Central memory CD8-positive, alpha-beta T cell (primary cell): ENCODE data around the gene TRIM44.

Source experiments
- ATAC-seq: fragments of 150-1000 bp; cut with Tn5 transposase; replicated peaks from 2 replicates; pipeline ENCODE4 v1.10.0; 2022; ENCODE audit warnings: mild to moderate bottlenecking, moderate FRiP score, moderate number of reproducible peaks; ENCODE audit not compliant: poor library complexity, severe bottlenecking; ENCODE audit errors: extremely low read depth
- DNase-seq, 2 donors: peaks; one replicate each; pipeline ENCODE4 v3.0.0; 2021; ENCODE audit warnings: low spot score in 2 of 2
- H3K27ac Mint-ChIP-seq: one replicate; pipeline ENCODE4 v1.8.0; 2022; ENCODE audit warnings: low read depth, mild to moderate bottlenecking, moderate library complexity, mixed read lengths
- H3K27me3 Mint-ChIP-seq: one replicate; pipeline ENCODE4 v1.8.0; 2022; ENCODE audit warnings: mixed read lengths
- H3K36me3 Mint-ChIP-seq: one replicate; pipeline ENCODE4 v1.8.0; 2022; ENCODE audit warnings: mild to moderate bottlenecking, moderate library complexity, mixed read lengths; ENCODE audit not compliant: insufficient read depth
- H3K4me1 Mint-ChIP-seq: one replicate; pipeline ENCODE4 v1.8.0; 2022; ENCODE audit warnings: mixed read lengths
- H3K4me3 Mint-ChIP-seq: one replicate; pipeline ENCODE4 v1.8.0; 2022; ENCODE audit warnings: mild to moderate bottlenecking, moderate library complexity, mixed read lengths
- H3K9me3 Mint-ChIP-seq: one replicate; pipeline ENCODE4 v1.8.0; 2022; ENCODE audit warnings: mixed read lengths

TRIM44 gene

DNA sequence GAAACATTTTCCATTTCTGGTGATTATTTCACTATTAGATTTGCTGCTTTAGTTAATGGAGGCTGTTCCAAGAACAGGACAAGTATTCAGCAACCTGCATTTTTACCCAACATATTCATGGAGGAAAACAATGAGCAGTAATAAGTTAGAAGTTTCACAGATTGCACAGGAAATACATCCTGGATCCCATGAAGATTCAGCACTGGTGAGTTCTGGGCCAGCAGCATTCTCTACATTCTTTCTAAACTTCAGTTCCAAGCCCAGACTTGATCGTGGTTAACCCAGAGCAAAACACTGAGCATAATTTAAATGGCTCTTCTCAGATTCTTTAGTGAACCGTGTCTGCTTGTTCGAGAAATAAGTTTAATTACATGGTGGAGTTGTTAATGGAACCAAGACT, 40.5 kb upstream of the TRIM44 start:
- Mint-ChIP-seq H3K36me3 (peaks cover 2% of the 10 kb centered on the region), H3K4me3 (no peak overlapping the region), H3K27me3 (peaks cover 78% of the 10 kb centered on the region), H3K27ac (no peak overlapping the region), H3K4me1 (peaks cover 4% of the 10 kb centered on the region), H3K9me3 (no peaks in the 10 kb centered on the region)
- ATAC-seq (no peak), DNase-seq (no peak)

DNA sequence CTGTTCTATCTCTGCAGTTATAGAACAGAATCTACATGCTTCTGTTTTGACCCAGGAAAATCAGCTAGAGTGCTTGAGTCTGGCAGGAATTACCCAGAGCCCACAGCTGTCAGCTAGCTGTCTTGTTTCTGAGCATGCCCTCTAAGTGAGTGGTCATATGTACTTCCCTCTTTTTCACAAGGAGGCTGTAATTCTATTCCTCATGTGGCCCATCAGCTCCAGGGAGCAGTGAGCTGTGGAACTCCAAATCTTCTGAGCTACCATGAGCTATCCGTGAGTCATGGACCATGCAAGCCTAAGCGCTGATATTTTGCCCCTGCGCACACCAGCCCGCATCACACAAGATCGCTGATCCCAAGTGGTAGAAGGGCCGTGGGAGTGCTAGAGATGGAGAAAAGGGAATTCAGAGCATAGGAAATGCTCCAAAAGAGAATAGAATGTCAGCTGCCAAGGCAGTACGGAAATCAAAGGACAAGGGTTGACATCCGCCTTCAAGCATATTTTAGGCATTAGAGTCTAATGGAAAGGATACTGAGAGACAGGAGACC, 38.9 kb upstream of the TRIM44 start:
- peaks cover 82% of the 10 kb centered on the region for H3K27me3 Mint-ChIP-seq
- no peaks in the 10 kb centered on the region for H3K9me3 Mint-ChIP-seq
- H3K27ac Mint-ChIP-seq: no peak overlapping the region
- no peak for ATAC-seq
- no peak for DNase-seq
- H3K36me3 Mint-ChIP-seq: no peaks in the 10 kb centered on the region
- no peak overlapping the region for H3K4me3 Mint-ChIP-seq
- no peaks in the 10 kb centered on the region for H3K4me1 Mint-ChIP-seq

DNA sequence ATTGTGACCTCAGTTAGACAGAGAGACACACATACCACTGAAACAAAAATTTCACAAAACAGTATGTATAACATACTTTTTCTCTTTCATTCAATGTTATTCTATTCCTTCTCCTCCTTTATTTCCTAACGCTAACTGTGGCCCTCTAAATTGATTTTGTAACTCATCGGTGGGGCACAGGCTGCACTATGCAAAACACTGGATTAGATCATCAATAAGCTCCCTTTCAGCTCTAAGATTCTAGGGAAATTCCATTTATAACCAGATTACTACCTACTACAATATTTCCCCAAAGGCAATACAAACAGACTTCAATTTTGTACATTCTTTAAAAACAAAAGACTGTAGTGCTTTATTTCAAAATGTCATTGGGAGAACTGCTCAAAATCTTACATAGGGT, 38.3 kb upstream of the TRIM44 start:
- ATAC-seq: no peak
- Mint-ChIP-seq H3K4me1 (no peaks in the 10 kb centered on the region), H3K9me3 (no peaks in the 10 kb centered on the region), H3K4me3 (no peak overlapping the region), H3K36me3 (no peaks in the 10 kb centered on the region), H3K27me3 (peaks cover 88% of the 10 kb centered on the region), H3K27ac (no peak overlapping the region)
- DNase-seq: no peak

DNA sequence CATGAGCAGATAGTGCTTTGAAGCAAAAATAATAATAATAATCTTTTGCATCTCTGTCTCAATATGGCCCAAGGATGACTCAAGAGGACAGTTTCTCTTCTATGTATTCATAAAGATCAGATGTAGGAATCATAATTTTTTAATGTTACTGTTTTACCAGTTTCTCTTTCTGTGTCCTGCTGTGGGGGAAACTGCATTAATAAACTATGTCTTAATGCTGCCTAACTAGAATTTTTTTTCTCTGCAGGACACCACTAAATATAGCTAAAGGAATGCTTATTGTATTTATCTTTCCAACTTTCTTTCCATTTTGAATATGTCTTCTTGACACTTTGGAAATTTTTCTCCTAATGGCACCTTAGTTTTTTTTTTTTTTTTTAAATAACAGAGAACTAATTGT, 37.8 kb upstream of the TRIM44 start:
- Mint-ChIP-seq H3K4me3 (no peak overlapping the region), H3K27ac (no peak overlapping the region), H3K4me1 (no peaks in the 10 kb centered on the region), H3K36me3 (no peaks in the 10 kb centered on the region), H3K27me3 (peaks cover 92% of the 10 kb centered on the region), H3K9me3 (no peaks in the 10 kb centered on the region)
- DNase-seq (no peak), ATAC-seq (no peak)

DNA sequence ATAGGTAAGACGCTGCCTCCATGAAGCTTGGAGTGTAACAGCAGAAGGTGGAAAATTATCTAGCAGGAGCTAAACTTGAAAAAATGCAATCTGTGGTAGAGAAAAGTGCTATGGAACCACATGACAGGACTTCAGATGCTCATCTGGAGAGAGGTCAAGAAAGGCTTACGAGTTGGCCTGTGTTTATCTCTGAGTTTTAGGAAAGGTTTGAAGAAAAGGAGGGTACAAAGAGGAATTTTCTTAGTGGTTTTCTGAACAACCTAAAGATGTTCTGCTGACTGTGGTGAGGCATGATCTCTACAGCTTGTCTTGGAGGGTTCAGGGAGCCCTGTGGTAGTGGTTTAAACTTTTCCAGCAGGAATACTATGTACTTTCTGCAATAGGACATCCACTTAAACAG, 36.1 kb upstream of the TRIM44 start:
- DNase-seq (no peak), ATAC-seq (no peak)
- Mint-ChIP-seq H3K27ac (no peak overlapping the region), H3K4me1 (no peaks in the 10 kb centered on the region), H3K4me3 (no peak overlapping the region), H3K36me3 (no peaks in the 10 kb centered on the region), H3K27me3 (peaks cover 91% of the 10 kb centered on the region), H3K9me3 (no peaks in the 10 kb centered on the region)

DNA sequence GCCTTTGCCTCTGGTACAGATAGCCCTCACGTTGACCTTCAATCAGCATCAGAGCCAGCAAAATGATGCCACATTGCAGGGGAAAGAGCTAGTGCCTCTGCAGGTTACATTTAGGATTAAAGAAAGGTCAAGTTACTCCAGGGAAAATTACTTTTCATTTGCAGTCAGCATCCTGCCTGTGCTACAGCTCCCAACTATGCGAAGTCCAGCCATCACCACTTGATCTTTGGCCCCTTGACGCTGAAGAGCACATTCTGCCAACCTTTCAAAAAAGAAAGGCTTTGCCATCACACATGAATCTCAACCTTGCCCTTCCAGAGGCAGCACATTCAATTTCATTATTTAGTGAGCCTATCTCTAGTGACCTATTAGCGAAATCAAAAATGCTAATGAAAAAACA, 33.1 kb upstream of the TRIM44 start:
- Mint-ChIP-seq H3K36me3 (no peaks in the 10 kb centered on the region), H3K27me3 (peaks cover 77% of the 10 kb centered on the region), H3K4me1 (no peaks in the 10 kb centered on the region), H3K9me3 (no peaks in the 10 kb centered on the region), H3K4me3 (no peak overlapping the region), H3K27ac (no peak overlapping the region)
- no peak for ATAC-seq
- no peak for DNase-seq

DNA sequence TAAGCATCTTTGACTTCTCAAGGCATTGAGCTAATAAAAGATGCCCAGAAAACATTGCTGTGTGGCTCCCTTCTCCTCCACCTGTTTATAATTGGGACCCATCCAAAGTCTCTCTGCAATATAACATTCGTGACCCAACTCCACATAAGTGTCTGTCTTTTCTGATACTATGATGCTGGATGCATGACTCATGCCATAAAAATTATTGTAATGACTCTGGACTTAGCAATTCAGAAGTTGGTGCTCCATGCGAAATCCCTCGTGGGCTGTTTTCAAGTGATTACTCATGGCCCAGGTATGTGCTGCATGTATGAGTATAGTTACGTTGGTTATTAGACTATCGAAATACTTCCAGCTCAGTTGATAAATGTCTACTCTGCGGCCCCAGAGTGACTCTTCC, 32.7 kb upstream of the TRIM44 start:
- H3K27me3 Mint-ChIP-seq: peaks cover 74% of the 10 kb centered on the region

DNA sequence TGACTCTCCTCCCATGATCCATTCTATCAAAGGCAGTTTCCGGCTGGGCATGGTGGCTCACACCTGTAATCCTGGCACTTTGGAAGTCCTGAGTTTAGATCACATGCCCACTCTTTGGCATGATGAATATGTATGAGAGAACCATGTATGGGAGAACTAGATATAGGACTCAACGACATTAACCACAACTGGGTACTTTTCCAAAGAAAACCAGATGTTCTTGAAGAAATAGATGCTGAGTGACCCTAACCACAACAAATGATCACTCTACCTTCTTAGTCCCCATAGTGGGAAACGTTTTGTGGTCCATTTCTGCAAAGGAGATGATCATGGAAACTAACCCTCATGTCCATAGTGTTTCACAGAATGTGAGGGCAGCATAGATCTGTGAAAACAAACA, 30.7 kb upstream of the TRIM44 start:
- no peaks in the 10 kb centered on the region for H3K4me1 Mint-ChIP-seq
- H3K9me3 Mint-ChIP-seq: no peaks in the 10 kb centered on the region
- H3K27me3 Mint-ChIP-seq: peaks cover 74% of the 10 kb centered on the region

More for the DNA sequence above, 32.7 kb upstream of the TRIM44 start:
- H3K4me1 Mint-ChIP-seq: no peaks in the 10 kb centered on the region
- H3K36me3 Mint-ChIP-seq: no peaks in the 10 kb centered on the region
- DNase-seq (no peak), ATAC-seq (no peak)
- H3K9me3 Mint-ChIP-seq: no peaks in the 10 kb centered on the region
- H3K4me3 Mint-ChIP-seq: no peak overlapping the region
- H3K27ac Mint-ChIP-seq: no peak overlapping the region

DNA sequence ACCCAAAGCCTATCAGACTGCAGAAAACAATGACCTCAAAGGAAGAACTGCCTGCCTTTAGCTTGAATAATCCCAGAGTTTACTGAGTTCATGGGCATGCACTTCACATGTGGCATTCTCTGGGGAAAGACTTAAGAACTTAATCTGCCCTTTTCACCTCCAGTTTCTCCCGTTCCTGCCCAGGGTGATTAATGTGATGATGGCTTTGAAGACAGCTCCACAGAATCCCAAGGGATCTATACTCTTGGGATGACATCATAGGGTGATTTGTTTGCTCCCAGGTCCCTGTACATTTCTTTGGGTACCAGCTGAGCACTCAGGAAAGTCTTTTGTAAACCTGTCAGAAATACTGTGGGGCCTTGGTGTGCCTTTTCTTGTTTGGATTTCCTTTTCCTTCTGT, 30.3 kb upstream of the TRIM44 start:
- no peaks in the 10 kb centered on the region for H3K4me1 Mint-ChIP-seq
- no peaks in the 10 kb centered on the region for H3K36me3 Mint-ChIP-seq
- no peak for DNase-seq
- H3K27ac Mint-ChIP-seq: no peak overlapping the region
- no peak for ATAC-seq
- no peaks in the 10 kb centered on the region for H3K9me3 Mint-ChIP-seq
- H3K27me3 Mint-ChIP-seq: peaks cover 69% of the 10 kb centered on the region
- H3K4me3 Mint-ChIP-seq: no peak overlapping the region

More for the DNA sequence above, 30.7 kb upstream of the TRIM44 start:
- Mint-ChIP-seq H3K4me3 (no peak overlapping the region), H3K36me3 (no peaks in the 10 kb centered on the region), H3K27ac (no peak overlapping the region)
- no peak for DNase-seq
- no peak for ATAC-seq

DNA sequence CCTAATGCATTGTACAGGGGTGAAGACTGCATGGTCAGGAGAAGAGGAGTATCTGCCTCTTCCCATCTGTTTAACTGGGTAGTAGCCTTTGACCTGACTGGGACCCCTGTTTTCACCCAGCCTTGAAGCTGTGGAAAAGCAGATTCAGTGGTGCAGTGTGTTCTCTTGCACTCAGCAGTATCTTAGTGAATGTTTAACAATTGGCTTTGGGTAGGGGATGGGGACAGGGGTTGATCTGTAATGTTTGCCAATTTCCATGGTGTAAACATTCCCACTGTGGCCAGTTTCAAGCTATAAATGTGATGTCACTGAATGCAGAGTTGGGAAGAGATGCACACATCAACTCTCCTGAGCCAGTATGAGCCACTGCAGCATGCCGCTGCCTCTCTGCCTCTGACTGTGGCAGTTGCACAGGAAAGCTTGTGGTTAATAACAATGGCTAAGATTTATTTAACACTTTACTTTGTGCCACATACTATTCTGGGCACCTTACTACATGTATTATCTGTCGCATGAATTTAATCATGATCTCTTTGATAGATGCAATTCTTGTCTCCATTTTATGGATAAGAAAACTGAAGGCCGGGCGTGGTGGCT, 28.6 kb upstream of the TRIM44 start:
- DNase-seq (no peak), ATAC-seq (no peak)
- Mint-ChIP-seq H3K4me1 (no peaks in the 10 kb centered on the region), H3K27ac (no peak overlapping the region), H3K4me3 (no peak overlapping the region), H3K36me3 (no peaks in the 10 kb centered on the region), H3K9me3 (no peaks in the 10 kb centered on the region), H3K27me3 (peaks cover 56% of the 10 kb centered on the region)

DNA sequence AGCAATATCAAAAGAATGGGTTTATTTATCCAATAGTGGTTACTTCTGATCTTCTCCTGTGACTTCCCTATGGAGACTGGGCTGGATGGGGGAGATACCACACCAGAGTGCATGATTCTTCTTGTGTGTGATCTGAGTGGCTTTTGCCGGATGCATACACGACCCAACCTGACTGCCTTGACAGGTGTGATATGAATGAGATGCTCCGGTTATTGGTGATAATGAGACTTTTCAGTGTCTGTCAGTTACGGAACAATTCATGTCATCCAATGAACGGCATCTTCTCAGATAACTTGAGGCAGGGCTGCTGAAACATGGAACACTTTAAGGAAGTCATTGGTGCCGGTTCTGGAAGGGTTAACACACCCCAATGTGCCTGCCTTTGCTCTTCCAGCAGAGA, 26.6 kb upstream of the TRIM44 start:
- H3K9me3 Mint-ChIP-seq: no peaks in the 10 kb centered on the region

DNA sequence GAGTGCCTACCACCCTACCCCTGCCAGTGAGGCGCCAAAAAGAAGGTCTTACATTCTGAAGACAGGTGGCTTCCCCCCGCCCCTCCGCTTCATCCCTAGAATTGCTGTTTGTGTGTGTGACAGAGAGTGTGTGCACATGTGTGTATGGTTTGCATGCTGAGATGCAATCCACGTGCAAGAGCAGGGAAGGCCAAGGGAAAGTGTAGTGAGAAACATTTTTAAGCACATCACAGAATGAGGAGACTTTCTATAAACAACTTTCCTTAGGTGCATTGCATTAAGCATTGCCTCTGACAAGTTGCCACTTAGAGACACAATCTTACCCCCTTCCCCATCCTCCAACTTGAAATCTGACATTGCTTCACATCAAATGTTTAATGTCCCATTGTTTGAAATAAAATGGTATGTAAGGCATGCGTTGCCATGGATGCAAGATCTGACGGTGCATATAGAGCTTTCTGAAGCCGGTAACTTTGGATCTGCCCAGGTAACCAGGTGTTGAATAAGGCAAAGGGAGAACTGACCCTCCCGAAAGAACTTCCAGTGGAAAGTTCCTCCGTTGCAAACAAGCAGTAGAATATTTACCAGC, 22.9 kb upstream of the TRIM44 start:
- Mint-ChIP-seq H3K4me3 (no peak overlapping the region), H3K36me3 (no peaks in the 10 kb centered on the region), H3K9me3 (no peaks in the 10 kb centered on the region), H3K4me1 (no peaks in the 10 kb centered on the region), H3K27me3 (peaks cover 45% of the 10 kb centered on the region), H3K27ac (no peak overlapping the region)
- DNase-seq (no peak), ATAC-seq (no peak)

More for the DNA sequence above, 26.6 kb upstream of the TRIM44 start:
- ATAC-seq (no peak), DNase-seq (no peak)
- H3K27ac Mint-ChIP-seq: no peak overlapping the region
- H3K4me3 Mint-ChIP-seq: no peak overlapping the region
- H3K27me3 Mint-ChIP-seq: peaks cover 44% of the 10 kb centered on the region
- H3K4me1 Mint-ChIP-seq: no peaks in the 10 kb centered on the region
- H3K36me3 Mint-ChIP-seq: no peaks in the 10 kb centered on the region

DNA sequence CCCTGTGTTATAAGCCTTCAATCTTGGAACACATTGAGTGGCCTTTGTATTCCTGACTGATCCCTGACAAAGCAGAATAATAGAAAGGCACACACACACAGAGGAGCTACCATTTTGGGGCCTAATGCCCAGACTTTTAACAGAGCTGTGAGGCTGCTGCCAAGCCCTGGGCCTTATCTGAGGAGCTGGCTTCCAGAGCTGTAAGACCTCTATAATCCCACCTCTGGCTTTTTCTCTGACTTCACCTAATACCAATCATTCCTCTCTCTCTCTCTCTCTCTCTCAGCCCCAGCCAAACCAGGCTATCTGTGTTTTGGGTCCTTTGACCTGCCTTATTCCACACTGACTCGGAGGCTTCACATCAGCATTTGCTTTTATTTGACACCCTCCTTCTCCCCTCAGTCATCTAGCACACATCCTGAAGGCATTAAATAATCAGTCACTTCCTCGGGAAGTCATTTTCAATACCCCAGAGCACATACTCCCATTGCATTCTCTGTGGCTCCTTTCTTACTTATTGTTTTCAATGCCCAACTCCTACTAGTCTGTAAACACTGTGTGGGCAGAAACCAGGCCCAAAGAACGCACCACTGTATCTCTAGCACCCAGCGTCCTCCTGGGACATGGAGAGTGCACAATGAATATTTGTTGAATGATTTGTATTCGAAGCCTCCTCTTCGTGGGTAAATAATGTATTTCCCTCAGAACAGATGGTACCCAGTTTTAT, 21.2 kb upstream of the TRIM44 start:
- Mint-ChIP-seq H3K4me1 (no peaks in the 10 kb centered on the region), H3K36me3 (no peaks in the 10 kb centered on the region), H3K27ac (no peak overlapping the region), H3K4me3 (no peak overlapping the region), H3K9me3 (no peaks in the 10 kb centered on the region), H3K27me3 (peaks cover 44% of the 10 kb centered on the region)
- DNase-seq (no peak), ATAC-seq (no peak)
